HAP-1 (cell line): ENCODE measurements around the gene OCLN.
"Not testable (repeated sequence)": the region's sequence is repeated elsewhere in the genome, so short reads cannot be mapped to it uniquely, and the experiment has no call there.

ENCODE experiments used
- DNase-seq, 2 experiments: peaks; one replicate each; pipeline ENCODE4 v3.0.0-alpha.2; 2016 to 2020; ENCODE audit warnings: low spot score in 2 of 2
- H3K27me3 ChIP-seq: fragments of 250-450 bp; sonication (Bioruptor Pico); 2 replicates; pipeline ENCODE4 v1.5.1; 2020; ENCODE audit warnings: low read depth, mild to moderate bottlenecking, moderate library complexity
- H3K36me3 ChIP-seq: fragments of 250-450 bp; sonication (Bioruptor Pico); replicated peaks from 2 replicates; pipeline ENCODE4 v1.5.1; 2020; ENCODE audit warnings: mild to moderate bottlenecking
- H3K4me1 ChIP-seq: fragments of 250-450 bp; sonication (Bioruptor Pico); 2 replicates; pipeline ENCODE4 v1.5.1; 2020; ENCODE audit warnings: mild to moderate bottlenecking
- H3K4me3 ChIP-seq: fragments of 250-450 bp; sonication (Bioruptor Pico); 2 replicates; pipeline ENCODE4 v1.5.1; 2020; ENCODE audit warnings: mild to moderate bottlenecking, moderate library complexity
- H3K9me3 ChIP-seq: fragments of 250-450 bp; sonication (Bioruptor Pico); 2 replicates; pipeline ENCODE4 v1.5.1; 2020; ENCODE audit warnings: mild to moderate bottlenecking, moderate library complexity
- in situ Hi-C: fragments of 300-500 bp; cut with MboI; formaldehyde crosslinking; loops from 3 replicates; pipeline ENCODE4 v1.14.3; 2020; ENCODE audit warnings: low sequenced_read_pairs, inconsistent platforms, mixed read lengths

OCLN gene

DNA sequence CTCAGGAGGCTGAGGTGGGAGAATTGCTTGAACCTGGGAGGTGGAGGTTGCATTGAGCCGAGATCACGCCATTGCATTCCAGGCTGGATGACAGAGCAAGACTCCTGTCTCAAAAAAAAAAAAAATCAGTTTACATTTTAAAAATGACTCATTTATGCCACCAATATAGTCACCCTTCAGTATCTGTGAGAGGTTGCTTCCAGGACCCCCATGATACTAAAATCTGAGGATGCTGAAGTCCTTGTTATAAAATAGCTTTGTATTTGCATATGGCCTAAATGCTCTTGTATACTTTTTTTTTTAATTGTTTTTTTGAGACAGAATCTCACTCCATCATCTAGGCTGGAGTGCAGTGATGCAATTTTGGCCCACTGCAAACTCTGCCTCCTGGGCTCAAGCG lies 5.8 kb downstream of the OCLN start:
- in situ Hi-C loops: no loop called here
- no peak for DNase-seq
- Histone ChIP-seq H3K27me3 (no peaks in the 10 kb centered on the region), H3K4me1 (peaks cover 5% of the 10 kb centered on the region), H3K9me3 (no peaks in the 10 kb centered on the region), H3K4me3 (no peak overlapping the region), H3K36me3 (no peaks in the 10 kb centered on the region)

DNA sequence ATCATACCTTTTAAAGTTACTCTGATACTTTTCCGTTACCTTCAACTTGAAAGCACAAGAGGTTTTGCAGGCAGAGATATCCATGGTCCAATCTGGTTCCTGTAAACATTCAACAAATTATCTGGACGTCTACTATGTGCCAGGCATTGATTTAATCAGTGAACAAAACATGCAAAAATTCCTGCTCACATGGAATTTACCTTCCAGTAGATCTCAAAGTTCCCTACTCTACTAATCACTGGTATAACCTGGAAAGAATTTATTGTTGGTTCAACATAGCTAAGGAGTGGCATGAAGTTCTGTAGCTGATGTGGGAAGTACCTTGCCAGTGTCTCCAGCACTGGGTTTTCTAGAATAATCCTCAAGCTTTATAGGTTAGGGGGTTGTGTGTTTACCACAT lies 9.8 kb downstream of the OCLN start:
- no peaks in the 10 kb centered on the region for H3K36me3 ChIP-seq
- in situ Hi-C loops: loop anchor here (25.0 kb wide), 1 partner anchor 415 kb away; the partner anchor contains the start of gene SLC30A5
- no peak for DNase-seq
- H3K4me3 ChIP-seq: no peak overlapping the region
- H3K4me1 ChIP-seq: no peaks in the 10 kb centered on the region; the same call in 1 of the 2 replicates
- no peaks in the 10 kb centered on the region for H3K9me3 ChIP-seq
- H3K27me3 ChIP-seq: no peaks in the 10 kb centered on the region

DNA sequence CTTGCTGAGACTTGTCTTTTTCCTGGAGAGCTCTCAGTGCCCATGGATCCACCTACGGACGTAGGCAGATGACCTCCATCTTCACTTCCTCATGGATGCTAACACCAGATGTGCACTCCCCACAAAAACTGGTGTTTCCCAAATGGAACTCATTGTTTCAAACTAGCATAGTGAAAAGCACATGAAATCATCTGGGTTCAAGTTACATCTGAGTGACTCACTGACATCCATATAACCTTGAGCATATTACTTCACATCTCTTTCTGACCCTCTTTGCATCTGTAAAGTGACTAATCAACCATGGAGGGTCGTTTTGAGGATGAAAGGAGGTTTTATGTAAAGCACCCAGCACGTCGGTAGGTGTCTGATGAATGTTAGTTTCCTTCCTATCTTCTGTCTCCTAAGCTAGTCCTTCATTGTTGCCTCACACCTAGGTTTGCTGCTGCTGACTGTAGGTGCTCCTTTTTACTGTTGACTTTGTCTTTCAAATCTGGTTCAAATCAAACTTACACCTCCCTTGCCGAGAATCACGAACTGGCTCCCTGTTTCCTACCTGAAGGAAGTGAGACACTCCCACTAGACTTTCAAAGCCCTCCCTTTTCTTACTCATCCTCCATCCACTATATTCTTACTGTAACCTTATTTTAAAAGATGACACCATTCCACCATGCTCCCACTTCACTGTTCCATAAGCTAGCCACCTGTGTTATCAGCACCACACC lies 10.3 kb downstream of the OCLN start:
- in situ Hi-C loops: loop anchor here (25.0 kb wide), 1 partner anchor 416 kb away; the partner anchor contains the start of gene SLC30A5
- no peaks in the 10 kb centered on the region for H3K9me3 ChIP-seq
- no peaks in the 10 kb centered on the region; the same call in 1 of the 2 replicates for H3K4me1 ChIP-seq
- H3K36me3 ChIP-seq: no peaks in the 10 kb centered on the region
- H3K4me3 ChIP-seq: no peak overlapping the region
- H3K27me3 ChIP-seq: no peaks in the 10 kb centered on the region
- no peak for DNase-seq

DNA sequence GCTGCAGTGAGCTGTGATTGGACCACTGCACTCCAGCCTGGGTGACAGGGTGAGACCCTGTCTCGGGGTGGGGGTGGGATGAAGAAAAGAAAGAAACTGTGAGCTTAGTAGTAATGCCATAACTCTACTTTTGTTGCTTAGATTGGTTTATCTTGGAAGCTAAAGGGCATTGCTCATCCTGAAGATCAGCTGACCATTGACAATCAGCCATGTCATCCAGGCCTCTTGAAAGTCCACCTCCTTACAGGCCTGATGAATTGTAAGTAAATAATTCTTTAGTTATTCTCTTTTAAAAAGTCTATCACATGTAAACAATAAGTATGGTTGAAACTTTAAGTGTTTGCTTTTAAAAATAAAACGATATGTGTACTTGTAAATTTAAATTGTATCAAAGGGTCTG lies 11.4 kb downstream of the OCLN start:
- H3K4me1 ChIP-seq: no peaks in the 10 kb centered on the region; the same call in 1 of the 2 replicates
- in situ Hi-C loops: loop anchor here (25.0 kb wide), 1 partner anchor 417 kb away; the partner anchor contains the start of gene SLC30A5

DNA sequence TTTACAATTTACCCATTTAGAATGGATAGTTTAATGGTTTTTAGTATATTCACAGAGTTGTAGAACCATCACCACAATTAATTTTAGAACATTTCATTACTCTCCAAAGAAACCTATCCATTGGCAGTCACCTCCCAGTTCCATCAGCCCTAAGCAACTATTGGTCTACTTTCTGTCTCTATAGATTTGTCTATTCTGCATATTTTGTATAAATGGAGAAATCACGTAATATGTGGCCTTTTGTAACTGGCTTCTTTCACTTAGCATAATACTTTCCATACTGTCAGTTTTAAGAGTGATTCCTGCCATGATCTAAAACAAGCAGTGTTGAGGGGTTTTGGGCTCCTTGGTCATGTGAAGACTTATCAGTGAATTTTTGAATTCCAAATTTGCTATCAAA lies 12.7 kb downstream of the OCLN start:
- no peaks in the 10 kb centered on the region for H3K36me3 ChIP-seq
- H3K4me3 ChIP-seq: no peak overlapping the region
- H3K27me3 ChIP-seq: no peaks in the 10 kb centered on the region
- in situ Hi-C loops: loop anchor here (25.0 kb wide), 1 partner anchor 418 kb away; the partner anchor contains the start of gene SLC30A5
- no peaks in the 10 kb centered on the region for H3K4me1 ChIP-seq
- no peaks in the 10 kb centered on the region for H3K9me3 ChIP-seq
- DNase-seq: no peak

More for the DNA sequence above, 11.4 kb downstream of the OCLN start:
- no peaks in the 10 kb centered on the region for H3K36me3 ChIP-seq
- no peak overlapping the region for H3K4me3 ChIP-seq
- H3K9me3 ChIP-seq: no peaks in the 10 kb centered on the region
- H3K27me3 ChIP-seq: no peaks in the 10 kb centered on the region
- DNase-seq: no peak

DNA sequence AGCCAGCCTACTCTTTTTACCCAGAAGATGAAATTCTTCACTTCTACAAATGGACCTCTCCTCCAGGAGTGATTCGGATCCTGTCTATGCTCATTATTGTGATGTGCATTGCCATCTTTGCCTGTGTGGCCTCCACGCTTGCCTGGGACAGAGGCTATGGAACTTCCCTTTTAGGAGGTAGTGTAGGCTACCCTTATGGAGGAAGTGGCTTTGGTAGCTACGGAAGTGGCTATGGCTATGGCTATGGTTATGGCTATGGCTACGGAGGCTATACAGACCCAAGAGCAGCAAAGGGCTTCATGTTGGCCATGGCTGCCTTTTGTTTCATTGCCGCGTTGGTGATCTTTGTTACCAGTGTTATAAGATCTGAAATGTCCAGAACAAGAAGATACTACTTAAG lies 16.6 kb downstream of the OCLN start:
- Histone ChIP-seq H3K4me1 (no peaks in the 10 kb centered on the region), H3K36me3 (no peaks in the 10 kb centered on the region), H3K9me3 (no peaks in the 10 kb centered on the region), H3K4me3 (no peak overlapping the region), H3K27me3 (no peaks in the 10 kb centered on the region)
- DNase-seq: no peak
- in situ Hi-C loops: loop anchor here (25.0 kb wide), 1 partner anchor 422 kb away; the partner anchor contains the start of gene SLC30A5

DNA sequence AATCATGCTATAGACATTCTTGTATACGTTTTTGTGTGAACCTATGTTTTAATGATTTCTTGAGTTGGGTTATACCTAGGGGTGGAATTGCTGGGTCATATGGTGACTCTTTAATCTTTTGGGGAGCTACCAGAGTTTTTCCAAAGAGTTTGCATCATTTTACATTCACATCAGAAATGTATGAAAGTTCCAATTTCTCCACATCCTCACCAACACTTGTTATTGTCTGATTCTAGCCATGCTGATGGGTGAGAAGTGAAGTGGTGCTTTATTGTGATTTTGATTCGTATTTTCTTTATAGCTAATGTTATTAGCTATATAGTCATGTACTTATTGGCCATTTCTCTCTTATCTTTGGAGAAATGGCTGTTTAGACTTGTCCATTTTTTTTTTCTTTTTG lies 18.1 kb downstream of the OCLN start:
- no peak overlapping the region for H3K4me3 ChIP-seq
- in situ Hi-C loops: loop anchor here (25.0 kb wide), 1 partner anchor 423 kb away; the partner anchor contains the start of gene SLC30A5
- H3K36me3 ChIP-seq: no peaks in the 10 kb centered on the region
- DNase-seq: no peak
- H3K9me3 ChIP-seq: no peaks in the 10 kb centered on the region
- H3K4me1 ChIP-seq: no peaks in the 10 kb centered on the region
- no peaks in the 10 kb centered on the region for H3K27me3 ChIP-seq

DNA sequence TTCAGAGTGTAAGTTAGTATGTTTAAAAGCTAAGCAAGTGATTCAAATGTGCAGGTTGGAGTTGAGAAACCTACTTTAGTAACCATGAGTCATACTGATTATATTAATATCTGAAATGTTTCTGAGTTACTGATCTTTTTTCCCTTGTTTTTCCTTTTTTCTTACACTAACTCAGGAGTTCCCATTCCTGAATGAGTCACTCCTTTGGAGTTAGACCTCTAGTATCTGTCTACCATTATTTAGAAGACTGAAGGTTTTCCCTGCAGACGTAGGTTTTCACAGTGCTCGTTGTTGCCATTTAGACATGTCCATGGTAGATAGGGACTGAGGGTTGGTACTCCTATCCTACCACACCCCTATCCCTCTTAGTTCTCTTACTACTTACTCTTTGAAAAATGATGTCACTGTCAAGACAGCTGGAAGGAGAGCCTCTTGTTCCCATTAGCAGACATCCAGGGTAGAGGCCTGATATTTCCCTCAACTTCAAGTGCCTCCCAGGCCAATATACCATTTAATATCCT lies 20.2 kb downstream of the OCLN start:
- H3K36me3 ChIP-seq: no peaks in the 10 kb centered on the region
- peaks cover 3% of the 10 kb centered on the region for H3K4me1 ChIP-seq
- H3K27me3 ChIP-seq: no peaks in the 10 kb centered on the region
- no peaks in the 10 kb centered on the region for H3K9me3 ChIP-seq
- no peak for DNase-seq
- in situ Hi-C loops: loop anchor here (25.0 kb wide), 1 partner anchor 425 kb away; the partner anchor contains the start of gene SLC30A5
- no peak overlapping the region for H3K4me3 ChIP-seq

DNA sequence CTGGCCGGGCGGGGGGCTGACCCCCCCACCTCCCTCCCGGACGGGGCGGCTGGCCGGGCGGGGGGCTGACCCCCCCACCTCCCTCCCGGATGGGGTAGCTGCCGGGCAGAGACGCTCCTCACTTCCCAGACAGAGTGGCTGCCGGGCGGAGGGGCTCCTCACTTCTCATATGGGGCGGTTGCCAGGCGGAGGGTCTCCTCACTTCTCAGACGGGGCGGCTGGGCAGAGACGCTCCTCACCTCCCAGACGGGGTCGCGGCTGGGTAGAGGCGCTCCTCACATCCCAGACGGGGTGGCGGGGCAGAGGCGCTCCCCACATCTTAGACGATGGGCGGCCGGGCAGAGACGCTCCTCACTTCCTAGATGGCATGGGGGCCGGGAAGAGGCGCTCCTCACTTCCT lies 23.0 kb downstream of the OCLN start:
- not testable (repeated sequence) for DNase-seq, H3K4me3 ChIP-seq, H3K36me3 ChIP-seq, H3K9me3 ChIP-seq, H3K27me3 ChIP-seq, H3K4me1 ChIP-seq
- in situ Hi-C loops: loop anchor here (25.0 kb wide), 1 partner anchor 428 kb away; the partner anchor contains the start of gene SLC30A5

DNA sequence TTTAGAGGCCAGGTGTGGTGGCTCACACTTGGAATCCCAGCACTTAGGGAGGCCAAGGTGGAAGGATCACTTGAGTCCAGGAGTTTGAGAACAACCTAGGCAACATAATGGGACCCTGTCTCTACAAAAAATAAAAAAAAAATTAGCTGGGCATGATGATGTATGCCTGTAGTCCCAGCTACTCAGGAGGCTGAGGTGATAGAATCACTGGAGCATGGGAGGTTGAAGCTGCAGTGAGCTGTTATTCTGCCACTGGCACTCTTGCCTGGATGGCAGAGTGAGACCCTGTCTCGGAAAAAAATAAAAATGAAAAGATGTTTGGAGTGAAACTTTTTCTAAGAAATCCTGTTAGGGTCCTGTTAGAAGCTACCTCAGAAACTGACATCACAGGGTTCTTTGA lies 24.2 kb downstream of the OCLN start:
- Histone ChIP-seq H3K36me3 (no peaks in the 10 kb centered on the region; the same call in 1 of the 2 replicates), H3K9me3 (no peaks in the 10 kb centered on the region), H3K4me3 (no peak overlapping the region), H3K4me1 (peaks cover 8% of the 10 kb centered on the region), H3K27me3 (no peaks in the 10 kb centered on the region)
- no peak for DNase-seq
- in situ Hi-C loops: loop anchor here (25.0 kb wide), 1 partner anchor 429 kb away; the partner anchor contains the start of gene SLC30A5

DNA sequence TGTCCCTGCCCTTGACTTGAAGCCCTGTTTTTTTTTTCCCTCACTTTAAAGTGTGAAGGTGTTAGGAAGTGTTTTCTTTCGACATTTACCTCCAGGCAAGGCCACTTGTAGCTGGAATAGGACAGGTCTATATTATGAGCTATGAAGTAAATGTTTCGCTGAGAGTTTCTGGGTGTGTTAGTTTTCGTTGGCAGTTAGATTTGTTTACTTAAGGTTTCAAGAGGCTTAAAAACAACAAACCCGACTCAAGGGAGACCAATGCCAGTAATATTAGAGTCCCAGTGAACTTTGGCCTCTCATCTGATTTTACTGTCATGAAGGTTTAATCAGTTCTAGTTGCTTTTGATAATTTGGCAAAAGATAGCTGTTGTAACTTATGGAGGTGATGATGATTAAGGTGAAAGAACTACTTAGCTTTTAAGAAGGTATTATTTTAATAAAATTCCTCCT lies 25.2 kb downstream of the OCLN start:
- no peak for DNase-seq
- Histone ChIP-seq H3K4me1 (peaks cover 8% of the 10 kb centered on the region), H3K36me3 (no peaks in the 10 kb centered on the region; the same call in 1 of the 2 replicates), H3K4me3 (no peak overlapping the region), H3K27me3 (no peaks in the 10 kb centered on the region), H3K9me3 (no peaks in the 10 kb centered on the region)
- in situ Hi-C loops: loop anchor here (25.0 kb wide), 1 partner anchor 430 kb away; the partner anchor contains the start of gene SLC30A5

DNA sequence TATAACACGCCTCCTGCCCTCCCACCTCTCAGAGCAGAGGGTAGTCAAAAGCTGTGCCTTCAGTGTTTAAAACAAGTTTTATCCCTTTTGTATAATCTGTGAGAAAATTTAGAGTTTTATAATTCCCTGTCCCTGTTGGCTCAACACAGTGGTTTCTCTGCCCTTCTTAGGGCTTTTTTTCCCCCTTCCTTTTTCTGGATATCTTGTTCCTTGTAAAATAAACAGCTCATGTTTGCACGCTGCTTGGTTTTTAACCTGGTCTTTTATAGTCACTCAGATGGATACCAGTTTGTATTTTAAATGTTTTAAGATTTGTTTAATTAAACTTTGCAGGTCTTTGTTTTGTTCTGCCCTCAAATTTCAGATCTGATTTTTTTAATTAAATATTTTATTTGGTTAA lies 26.7 kb downstream of the OCLN start:
- Histone ChIP-seq H3K36me3 (no peaks in the 10 kb centered on the region; the same call in 1 of the 2 replicates), H3K4me1 (peaks cover 8% of the 10 kb centered on the region), H3K27me3 (no peaks in the 10 kb centered on the region), H3K9me3 (no peaks in the 10 kb centered on the region), H3K4me3 (no peak overlapping the region)
- in situ Hi-C loops: loop anchor here (25.0 kb wide), 1 partner anchor 432 kb away; the partner anchor contains the start of gene SLC30A5
- no peak for DNase-seq

DNA sequence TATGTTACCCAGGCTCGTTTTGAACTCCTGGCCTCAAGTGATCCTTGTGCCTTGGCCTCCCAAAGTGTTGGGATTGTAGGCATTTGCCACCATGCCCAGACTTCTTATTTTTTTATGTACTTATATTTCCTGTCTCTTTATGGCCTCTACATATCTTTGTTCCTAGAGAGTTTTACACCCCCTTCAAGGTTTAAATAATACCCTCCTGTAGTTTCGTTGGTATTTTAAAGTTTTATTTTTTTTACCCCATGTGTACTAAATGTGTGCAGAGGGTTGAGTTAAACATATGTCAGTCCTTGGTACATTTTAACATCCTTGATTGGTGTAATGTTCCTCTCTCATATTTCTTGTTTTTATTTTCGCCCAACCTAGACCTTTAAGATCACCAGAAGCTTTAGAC lies 29.4 kb downstream of the OCLN start:
- in situ Hi-C loops: loop anchor here (25.0 kb wide), 1 partner anchor 435 kb away; the partner anchor contains the start of gene SLC30A5
- no peaks in the 10 kb centered on the region for H3K9me3 ChIP-seq

DNA sequence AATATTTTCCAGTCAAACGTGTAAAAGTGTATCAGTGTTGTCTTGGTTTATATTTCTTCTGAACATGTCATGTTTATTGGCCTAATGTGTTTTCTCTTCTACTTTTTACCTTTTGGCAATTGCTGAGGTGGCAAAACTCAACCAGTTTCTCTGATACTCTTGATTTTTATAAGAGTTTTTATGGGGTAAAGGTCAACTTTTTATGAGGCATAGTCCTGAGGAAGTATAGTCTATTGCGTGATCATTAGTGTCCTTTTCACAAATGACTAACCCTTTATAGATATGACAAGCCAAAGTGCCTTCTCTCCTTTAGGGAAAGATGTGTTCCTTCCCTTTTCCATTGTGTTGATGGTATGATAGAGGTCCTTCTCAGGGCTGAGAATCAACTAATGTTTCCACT lies 32.9 kb downstream of the OCLN start:
- Histone ChIP-seq H3K9me3 (no peaks in the 10 kb centered on the region), H3K36me3 (no peaks in the 10 kb centered on the region; the same call in 1 of the 2 replicates), H3K27me3 (no peaks in the 10 kb centered on the region), H3K4me3 (no peak overlapping the region), H3K4me1 (peaks cover 3% of the 10 kb centered on the region; the same call in 1 of the 2 replicates)
- in situ Hi-C loops: no loop called here
- no peak for DNase-seq

More for the DNA sequence above, 29.4 kb downstream of the OCLN start:
- no peak for DNase-seq
- H3K27me3 ChIP-seq: no peaks in the 10 kb centered on the region
- H3K4me3 ChIP-seq: no peak overlapping the region
- no peaks in the 10 kb centered on the region; the same call in 1 of the 2 replicates for H3K36me3 ChIP-seq
- H3K4me1 ChIP-seq: peaks cover 8% of the 10 kb centered on the region
